Measurements from ENCODE around the gene C4BPA. TPM values are rescaled to one million over a fixed set of nuclear protein-coding genes. Genes with fewer than 3 reads are reported as not detected.

C4BPA gene
- total and polyA plus RNA-seq, 4 donors: 0.33 to 0.50 TPM; not detected in 2

DNA sequence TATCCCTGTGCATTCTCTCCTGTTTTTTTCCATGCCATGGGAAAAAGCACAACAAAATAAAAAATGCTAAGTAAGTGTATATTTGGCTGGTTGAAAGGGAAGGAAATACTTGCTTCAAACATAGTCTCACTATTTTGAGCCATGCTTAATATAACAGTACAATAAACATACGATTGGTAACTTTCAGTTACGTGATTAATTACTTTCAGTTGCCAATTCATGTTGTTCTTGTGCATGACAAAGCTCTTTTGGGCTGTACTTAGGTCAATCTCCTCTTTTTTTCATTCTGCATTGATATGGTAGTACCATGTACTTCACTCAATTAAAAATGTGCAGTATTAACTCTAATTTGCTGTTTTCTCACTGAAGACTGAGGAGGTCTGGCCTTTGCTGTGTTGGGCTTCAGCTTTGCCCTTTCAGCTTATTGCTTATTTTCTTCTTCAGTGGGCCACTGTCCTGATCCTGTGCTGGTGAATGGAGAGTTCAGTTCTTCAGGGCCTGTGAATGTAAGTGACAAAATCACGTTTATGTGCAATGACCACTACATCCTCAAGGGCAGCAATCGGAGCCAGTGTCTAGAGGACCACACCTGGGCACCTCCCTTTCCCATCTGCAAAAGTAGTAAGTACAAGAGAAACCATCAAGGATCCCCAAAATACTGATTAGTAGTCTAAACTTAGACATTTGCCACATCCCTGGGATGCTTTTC lies 12.7 kb upstream of the C4BPA start:
- H3K27me3 ChIP-seq (ENCODE audit: control insufficient read depth in 1 of 2, insufficient read depth in 2 of 2, low read length in 1 of 2): no peaks in the 10 kb centered on the region
- ATAC-seq (ENCODE audit: low FRiP score) (no peak), DNase-seq (no peak)
- no peaks in the 10 kb centered on the region for H3K36me3 ChIP-seq (ENCODE audit: control insufficient read depth in 1 of 2, insufficient read depth in 2 of 2, low read length in 1 of 2)
- no peaks in the 10 kb centered on the region for H3K9me3 ChIP-seq (ENCODE audit: control insufficient read depth, low read length)
- 48 to 63% methylated on average over 4 of the region's 4 CpGs for WGBS, 2 donors
- H3K4me3 ChIP-seq (ENCODE audit: low read length in 2 of 2): no peak overlapping the region
- intact Hi-C loops (cut with DNase I): no loop called here
- no peak overlapping the region for H3K27ac ChIP-seq (ENCODE audit: low read depth in 1 of 2, low read length in 2 of 2)
- H3K4me1 ChIP-seq (ENCODE audit: control insufficient read depth in 1 of 2, insufficient read depth in 2 of 2, low read length in 2 of 2): peaks cover 0 to 1% of the 10 kb centered on the region in 2 donors

DNA sequence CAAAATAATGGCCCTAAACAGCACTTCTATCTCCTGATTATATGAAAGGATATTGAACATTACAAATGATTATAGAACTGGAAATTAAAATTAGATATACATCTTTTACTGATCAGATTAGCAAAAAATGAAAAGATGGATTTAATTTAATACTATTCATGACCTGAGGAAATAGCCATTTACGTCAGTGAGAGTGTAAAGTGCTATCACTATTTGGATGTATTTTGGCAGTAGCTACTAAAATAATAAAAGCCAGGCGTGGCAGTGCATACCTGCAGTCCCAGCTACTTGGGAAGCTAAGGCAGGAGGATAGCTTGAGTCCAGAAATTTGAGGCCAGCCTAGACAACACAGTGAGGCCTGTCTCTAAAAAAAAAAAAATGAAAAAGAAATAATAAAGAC lies 10.1 kb upstream of the C4BPA start:
- H3K4me1 ChIP-seq (ENCODE audit: control insufficient read depth in 1 of 2, insufficient read depth in 2 of 2, low read length in 2 of 2): peaks cover 0 to 1% of the 10 kb centered on the region in 2 donors
- no peaks in the 10 kb centered on the region for H3K36me3 ChIP-seq (ENCODE audit: control insufficient read depth in 1 of 2, insufficient read depth in 2 of 2, low read length in 1 of 2)
- H3K4me3 ChIP-seq (ENCODE audit: low read length in 2 of 2): no peak overlapping the region
- intact Hi-C loops (cut with DNase I): no loop called here
- no peak for ATAC-seq (ENCODE audit: low FRiP score)
- H3K27me3 ChIP-seq (ENCODE audit: control insufficient read depth in 1 of 2, insufficient read depth in 2 of 2, low read length in 1 of 2): no peaks in the 10 kb centered on the region
- no peak for DNase-seq
- 69 to 75% methylated on average over 2 of the region's 2 CpGs for WGBS, 2 donors
- no peaks in the 10 kb centered on the region for H3K9me3 ChIP-seq (ENCODE audit: control insufficient read depth, low read length)
- no peak overlapping the region for H3K27ac ChIP-seq (ENCODE audit: low read depth in 1 of 2, low read length in 2 of 2)

DNA sequence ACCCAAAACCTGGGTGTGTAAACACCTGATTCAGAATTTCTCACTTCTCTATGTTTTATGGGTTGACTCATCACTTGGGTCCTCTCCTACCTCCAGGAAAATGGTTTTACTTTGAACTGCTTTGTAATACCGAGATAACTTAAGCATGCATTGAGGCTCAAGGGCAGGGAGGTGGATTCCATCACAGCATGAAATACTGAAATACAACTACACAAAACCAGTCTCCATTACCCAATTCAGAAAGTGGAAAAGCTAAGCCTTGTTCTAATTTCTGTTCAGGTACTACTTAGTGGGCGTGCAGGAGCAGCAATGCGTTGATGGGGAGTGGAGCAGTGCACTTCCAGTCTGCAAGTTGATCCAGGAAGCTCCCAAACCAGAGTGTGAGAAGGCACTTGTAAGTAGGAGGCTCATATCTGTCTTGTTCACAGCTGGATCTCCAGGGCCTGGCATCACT lies 6.1 kb upstream of the C4BPA start:
- intact Hi-C loops (cut with DNase I): no loop called here
- WGBS, 2 donors: 94 to 98% methylated on average over 3 of the region's 3 CpGs
- H3K27me3 ChIP-seq (ENCODE audit: control insufficient read depth in 1 of 2, insufficient read depth in 2 of 2, low read length in 1 of 2): no peaks in the 10 kb centered on the region

DNA sequence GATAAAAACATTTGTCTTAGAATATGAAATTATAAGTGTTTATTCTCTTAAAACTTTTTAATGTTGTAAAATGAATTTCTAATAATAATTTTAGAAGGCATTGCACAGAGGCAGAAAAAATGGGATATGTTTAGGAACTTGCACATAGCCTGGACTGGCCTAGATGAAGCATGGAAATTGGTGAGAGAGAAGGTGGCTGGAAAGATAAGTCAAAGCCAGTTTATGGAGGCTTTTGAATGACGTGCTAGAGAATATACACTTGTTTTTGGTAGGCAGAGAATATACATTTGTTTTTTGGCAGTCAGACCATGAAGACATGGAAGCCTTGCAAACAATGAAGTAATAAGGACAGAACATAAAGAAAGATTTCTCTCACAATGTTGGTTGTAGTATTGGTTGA lies 2.3 kb upstream of the C4BPA start:
- H3K36me3 ChIP-seq (ENCODE audit: control insufficient read depth in 1 of 2, insufficient read depth in 2 of 2, low read length in 1 of 2): no peaks in the 10 kb centered on the region
- H3K27me3 ChIP-seq (ENCODE audit: control insufficient read depth in 1 of 2, insufficient read depth in 2 of 2, low read length in 1 of 2): no peaks in the 10 kb centered on the region
- ATAC-seq (ENCODE audit: low FRiP score) (no peak), DNase-seq (no peak)
- intact Hi-C loops (cut with DNase I): no loop called here
- no peaks in the 10 kb centered on the region for H3K9me3 ChIP-seq (ENCODE audit: control insufficient read depth, low read length)
- no peak overlapping the region for H3K27ac ChIP-seq (ENCODE audit: low read depth in 1 of 2, low read length in 2 of 2)
- H3K4me3 ChIP-seq (ENCODE audit: low read length in 2 of 2): no peak overlapping the region
- 64 to 72% methylated on average over 1 of the region's 1 CpG for WGBS, 2 donors
- H3K4me1 ChIP-seq (ENCODE audit: control insufficient read depth in 1 of 2, insufficient read depth in 2 of 2, low read length in 2 of 2): no peaks in the 10 kb centered on the region

More for the DNA sequence above, 6.1 kb upstream of the C4BPA start:
- no peak overlapping the region for H3K4me3 ChIP-seq (ENCODE audit: low read length in 2 of 2)
- DNase-seq: no peak
- H3K27ac ChIP-seq (ENCODE audit: low read depth in 1 of 2, low read length in 2 of 2): no peak overlapping the region
- H3K9me3 ChIP-seq (ENCODE audit: control insufficient read depth, low read length): no peaks in the 10 kb centered on the region
- H3K36me3 ChIP-seq (ENCODE audit: control insufficient read depth in 1 of 2, insufficient read depth in 2 of 2, low read length in 1 of 2): no peaks in the 10 kb centered on the region
- ATAC-seq (ENCODE audit: low FRiP score): no peak
- H3K4me1 ChIP-seq (ENCODE audit: control insufficient read depth in 1 of 2, insufficient read depth in 2 of 2, low read length in 2 of 2): no peaks in the 10 kb centered on the region

DNA sequence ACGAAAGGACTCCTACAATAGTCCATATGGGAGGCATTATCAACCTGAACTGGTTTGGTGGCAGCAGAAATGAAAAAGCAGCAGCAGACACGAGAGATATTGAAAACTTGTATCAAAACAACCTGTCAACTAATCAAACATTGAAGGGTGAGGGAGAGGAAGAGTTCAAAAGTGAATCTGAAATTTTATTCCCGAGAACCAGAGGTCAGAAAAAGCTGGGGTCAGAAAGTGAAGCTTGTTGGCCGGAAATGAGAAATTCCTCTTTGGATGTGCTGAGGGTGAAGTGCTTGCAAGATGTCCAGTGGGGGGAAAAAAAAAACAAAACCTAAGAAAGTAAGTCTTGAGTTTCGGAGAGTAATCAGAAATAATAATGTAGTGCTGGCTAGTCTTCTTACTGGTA lies 1.9 kb upstream of the C4BPA start:
- Histone ChIP-seq H3K9me3 (ENCODE audit: control insufficient read depth, low read length) (no peaks in the 10 kb centered on the region), H3K4me3 (ENCODE audit: low read length in 2 of 2) (no peak overlapping the region), H3K27me3 (ENCODE audit: control insufficient read depth in 1 of 2, insufficient read depth in 2 of 2, low read length in 1 of 2) (no peaks in the 10 kb centered on the region), H3K36me3 (ENCODE audit: control insufficient read depth in 1 of 2, insufficient read depth in 2 of 2, low read length in 1 of 2) (no peaks in the 10 kb centered on the region), H3K27ac (ENCODE audit: low read depth in 1 of 2, low read length in 2 of 2) (no peak overlapping the region), H3K4me1 (ENCODE audit: control insufficient read depth in 1 of 2, insufficient read depth in 2 of 2, low read length in 2 of 2) (no peaks in the 10 kb centered on the region)
- WGBS, 2 donors: 72 to 85% methylated on average over 5 of the region's 5 CpGs
- no peak for ATAC-seq (ENCODE audit: low FRiP score)
- intact Hi-C loops (cut with DNase I): no loop called here
- no peak for DNase-seq

DNA sequence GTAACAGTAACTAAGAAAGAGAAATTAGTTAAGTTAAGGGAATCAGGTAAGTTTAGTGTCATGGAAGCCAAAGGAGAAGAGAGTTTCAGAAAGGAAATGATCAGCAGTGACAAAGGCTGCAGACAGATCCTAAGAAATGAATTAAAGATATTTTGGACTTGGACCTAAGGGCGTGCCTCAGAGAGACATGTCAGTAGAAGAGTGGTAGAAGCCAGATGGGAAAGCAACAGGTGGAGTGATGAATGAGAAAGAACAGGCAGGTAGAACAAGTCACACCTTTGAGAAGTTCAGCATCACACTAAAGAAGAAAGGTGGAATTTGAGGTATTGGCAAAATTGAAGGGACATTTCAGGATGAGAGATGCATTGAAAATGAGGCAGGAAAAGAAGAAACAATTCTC lies 1.4 kb upstream of the C4BPA start:
- Histone ChIP-seq H3K27ac (ENCODE audit: low read depth in 1 of 2, low read length in 2 of 2) (no peak overlapping the region), H3K27me3 (ENCODE audit: control insufficient read depth in 1 of 2, insufficient read depth in 2 of 2, low read length in 1 of 2) (no peaks in the 10 kb centered on the region), H3K4me3 (ENCODE audit: low read length in 2 of 2) (no peak overlapping the region), H3K4me1 (ENCODE audit: control insufficient read depth in 1 of 2, insufficient read depth in 2 of 2, low read length in 2 of 2) (no peaks in the 10 kb centered on the region), H3K9me3 (ENCODE audit: control insufficient read depth, low read length) (no peaks in the 10 kb centered on the region), H3K36me3 (ENCODE audit: control insufficient read depth in 1 of 2, insufficient read depth in 2 of 2, low read length in 1 of 2) (no peaks in the 10 kb centered on the region)
- intact Hi-C loops (cut with DNase I): no loop called here
- ATAC-seq (ENCODE audit: low FRiP score) (no peak), DNase-seq (no peak)
- 79 to 90% methylated on average over 1 of the region's 1 CpG for WGBS, 2 donors

DNA sequence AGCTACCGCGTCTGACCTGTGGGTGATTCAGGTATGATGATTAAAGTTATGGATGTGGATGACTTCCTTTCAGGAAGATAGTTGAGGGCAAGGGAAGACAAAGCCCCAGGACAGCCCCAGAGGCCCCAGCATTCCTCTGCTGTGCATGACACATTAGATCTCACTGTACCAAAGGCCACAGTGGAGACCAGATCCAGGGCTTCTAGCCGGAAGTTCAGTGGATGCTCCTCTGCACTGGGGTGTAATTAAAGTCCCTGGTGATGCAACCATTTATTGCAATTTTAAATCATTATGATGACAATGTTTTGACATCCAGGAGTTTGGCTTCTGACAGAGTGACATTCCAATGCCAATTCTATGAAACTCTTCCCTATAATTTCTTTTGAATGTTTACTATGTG lies 5.0 kb downstream of the C4BPA start:
- H3K4me3 ChIP-seq (ENCODE audit: low read length in 2 of 2): no peak overlapping the region
- 95% methylated on average over 3 of the region's 3 CpGs for WGBS, 2 donors
- DNase-seq (no peak), ATAC-seq (ENCODE audit: low FRiP score) (no peak)
- no peak overlapping the region for H3K27ac ChIP-seq (ENCODE audit: low read depth in 1 of 2, low read length in 2 of 2)
- no peaks in the 10 kb centered on the region for H3K27me3 ChIP-seq (ENCODE audit: control insufficient read depth in 1 of 2, insufficient read depth in 2 of 2, low read length in 1 of 2)
- intact Hi-C loops (cut with DNase I): no loop called here
- no peaks in the 10 kb centered on the region for H3K36me3 ChIP-seq (ENCODE audit: control insufficient read depth in 1 of 2, insufficient read depth in 2 of 2, low read length in 1 of 2)
- H3K9me3 ChIP-seq (ENCODE audit: control insufficient read depth, low read length): peaks cover 1% of the 10 kb centered on the region
- no peaks in the 10 kb centered on the region for H3K4me1 ChIP-seq (ENCODE audit: control insufficient read depth in 1 of 2, insufficient read depth in 2 of 2, low read length in 2 of 2)

DNA sequence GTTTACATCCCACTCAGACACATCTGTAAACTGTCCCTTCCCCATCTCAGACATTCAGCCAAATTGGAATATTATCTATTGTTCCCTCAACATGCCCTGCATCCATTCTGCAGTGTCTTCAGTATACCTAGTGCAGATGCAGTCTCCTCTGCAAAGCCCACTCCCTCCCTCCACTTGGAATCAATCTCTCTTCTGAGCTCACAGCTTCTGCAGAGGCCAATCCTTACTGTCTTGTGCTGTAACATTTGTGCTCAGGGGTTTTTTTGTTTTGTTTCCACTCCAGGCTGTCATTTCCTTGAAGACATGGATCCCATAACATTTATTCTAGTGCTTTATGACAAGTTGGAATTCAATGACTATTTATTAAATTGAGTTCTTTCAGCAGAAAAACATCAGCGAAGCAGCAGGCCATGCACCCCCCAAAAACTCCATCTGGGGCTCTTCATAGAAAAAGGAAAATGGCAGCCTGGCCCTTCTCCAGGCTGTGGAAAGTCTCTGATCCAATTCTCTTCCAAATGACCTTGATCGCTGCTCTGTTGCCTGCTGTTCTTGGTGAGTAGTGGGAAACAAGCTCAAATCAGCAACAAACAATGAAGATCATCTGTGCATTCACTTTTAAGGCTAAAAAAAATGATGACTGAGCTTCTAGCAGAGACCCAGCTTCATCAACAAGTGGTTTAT lies 8.7 kb downstream of the C4BPA start:
- ATAC-seq (ENCODE audit: low FRiP score): no peak
- Histone ChIP-seq H3K36me3 (ENCODE audit: control insufficient read depth in 1 of 2, insufficient read depth in 2 of 2, low read length in 1 of 2) (no peaks in the 10 kb centered on the region), H3K4me1 (ENCODE audit: control insufficient read depth in 1 of 2, insufficient read depth in 2 of 2, low read length in 2 of 2) (no peaks in the 10 kb centered on the region), H3K9me3 (ENCODE audit: control insufficient read depth, low read length) (peaks cover 1% of the 10 kb centered on the region), H3K27ac (ENCODE audit: low read depth in 1 of 2, low read length in 2 of 2) (no peak overlapping the region), H3K27me3 (ENCODE audit: control insufficient read depth in 1 of 2, insufficient read depth in 2 of 2, low read length in 1 of 2) (no peaks in the 10 kb centered on the region), H3K4me3 (ENCODE audit: low read length in 2 of 2) (no peak overlapping the region)
- 71 to 79% methylated on average over 2 of the region's 2 CpGs for WGBS, 2 donors
- intact Hi-C loops (cut with DNase I): no loop called here
- no peak for DNase-seq

DNA sequence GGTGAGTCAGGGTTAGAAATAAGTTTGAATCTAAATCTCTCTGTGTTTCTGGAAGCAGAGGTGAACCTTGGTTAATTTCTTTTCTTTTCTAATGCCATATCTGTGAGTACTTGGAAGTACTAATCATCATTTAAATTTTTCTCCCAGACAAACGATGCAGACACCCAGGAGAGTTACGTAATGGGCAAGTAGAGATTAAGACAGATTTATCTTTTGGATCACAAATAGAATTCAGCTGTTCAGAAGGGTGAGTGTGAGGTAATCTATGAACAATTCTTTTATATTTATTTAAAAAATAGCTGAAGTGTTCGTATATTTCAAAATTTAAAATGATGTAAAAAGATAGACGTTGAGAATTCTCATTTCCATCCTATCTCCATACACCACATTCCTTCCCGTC lies 11.2 kb downstream of the C4BPA start:
- no peaks in the 10 kb centered on the region for H3K4me1 ChIP-seq (ENCODE audit: control insufficient read depth in 1 of 2, insufficient read depth in 2 of 2, low read length in 2 of 2)
- ATAC-seq (ENCODE audit: low FRiP score) (no peak), DNase-seq (no peak)
- H3K9me3 ChIP-seq (ENCODE audit: control insufficient read depth, low read length): peaks cover 1% of the 10 kb centered on the region
- no peak overlapping the region for H3K27ac ChIP-seq (ENCODE audit: low read depth in 1 of 2, low read length in 2 of 2)
- no peaks in the 10 kb centered on the region for H3K36me3 ChIP-seq (ENCODE audit: control insufficient read depth in 1 of 2, insufficient read depth in 2 of 2, low read length in 1 of 2)
- H3K4me3 ChIP-seq (ENCODE audit: low read length in 2 of 2): no peak overlapping the region
- intact Hi-C loops (cut with DNase I): no loop called here
- H3K27me3 ChIP-seq (ENCODE audit: control insufficient read depth in 1 of 2, insufficient read depth in 2 of 2, low read length in 1 of 2): no peaks in the 10 kb centered on the region
- 7 to 15% methylated on average over 5 of the region's 5 CpGs for WGBS, 2 donors

Measured in aorta (tissue), 5 donors.